ENCODE results near the gene EXOSC1. TPM values are rescaled to one million over a fixed set of nuclear protein-coding genes. Genes with fewer than 3 reads are reported as not detected.

EXOSC1 gene
- polyA plus RNA-seq, 1 donor from 2014 or later, result 33.5 TPM

DNA sequence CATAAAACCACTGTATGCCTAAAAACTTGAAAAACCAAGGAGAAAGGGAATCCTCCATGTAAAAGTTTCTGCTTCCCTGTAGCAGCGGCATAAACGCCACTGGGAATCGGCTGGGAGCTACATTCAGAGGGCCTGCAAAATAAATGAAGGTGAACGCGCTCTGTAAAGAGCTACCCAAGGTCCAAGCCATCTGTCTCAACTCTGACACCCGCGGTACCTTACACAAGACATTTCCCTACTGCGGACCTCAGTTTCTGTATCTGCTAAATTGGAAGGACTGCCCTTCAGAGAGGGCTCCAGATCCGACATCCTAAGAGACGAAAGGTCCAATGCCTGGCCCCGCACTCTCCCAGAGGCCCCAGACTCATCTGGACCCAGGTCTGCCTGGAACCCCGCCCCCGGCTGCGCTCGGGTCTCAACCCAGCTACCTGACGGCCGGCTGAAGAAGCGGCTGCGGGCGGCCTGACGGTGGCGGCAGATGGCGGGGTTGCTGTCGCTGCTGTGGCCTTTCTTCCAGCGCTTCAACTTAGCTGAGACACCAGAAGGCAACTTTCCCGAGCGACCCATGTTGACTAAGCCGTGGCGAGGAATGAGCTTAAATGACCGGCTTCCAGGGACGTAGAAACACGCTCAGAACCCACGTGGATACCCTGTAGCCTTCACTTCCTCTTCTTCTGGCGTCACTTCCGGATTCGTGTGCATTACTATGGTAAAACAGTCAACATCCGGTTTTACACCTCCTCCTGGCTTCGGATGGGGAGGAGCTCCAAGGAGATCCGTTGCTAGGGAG is 44.9 kb downstream of the EXOSC1 start, which contains the start of gene RRP12:
Gene RRP12 (minus strand): TSS at position 676 of the 790 bp plus-strand sequence. CDS start 109 bp downstream, at position 567.
- no peaks in the 10 kb centered on the region for H3K9me3 ChIP-seq (ENCODE audit: low read length)
- no peaks in the 10 kb centered on the region for H4K20me1 ChIP-seq (ENCODE audit: insufficient read depth)
- no peaks in the 10 kb centered on the region for H3K36me3 ChIP-seq (ENCODE audit: insufficient read depth, low read length)
- peak within 1 kb of the TSS; percentile 87 for H3K4me3 ChIP-seq (ENCODE audit: low read length)
- H3K27ac ChIP-seq (ENCODE audit: low read length), result peak within 1 kb of the TSS; percentile 56
- peak within 1 kb of the TSS; percentile 83 for H3K4me2 ChIP-seq (ENCODE audit: low read length)
- TF ChIP-seq TAF1 (IDR thresholded peaks at IDR 0.05; ENCODE audit: low read depth) (peak; percentile 40), EP300 (conservative IDR thresholded peaks at IDR 0.05; ENCODE audit: poor library complexity, severe bottlenecking) (peak; percentile 59), EZH2 (IDR thresholded peaks at IDR 0.05; ENCODE audit: borderline replicate concordance, insufficient read depth, low read length, poor library complexity, severe bottlenecking) (no peak), SMC3 (conservative IDR thresholded peaks at IDR 0.05; ENCODE audit: poor library complexity) (peak; percentile 70), MXI1 (conservative IDR thresholded peaks at IDR 0.05; ENCODE audit: poor library complexity, severe bottlenecking) (peak; percentile 100), RAD21 (conservative IDR thresholded peaks at IDR 0.05) (peak; percentile 62), POLR2AphosphoS5 (IDR thresholded peaks at IDR 0.05) (peak; percentile 66)
- TF ChIP-seq, protein P1, sequence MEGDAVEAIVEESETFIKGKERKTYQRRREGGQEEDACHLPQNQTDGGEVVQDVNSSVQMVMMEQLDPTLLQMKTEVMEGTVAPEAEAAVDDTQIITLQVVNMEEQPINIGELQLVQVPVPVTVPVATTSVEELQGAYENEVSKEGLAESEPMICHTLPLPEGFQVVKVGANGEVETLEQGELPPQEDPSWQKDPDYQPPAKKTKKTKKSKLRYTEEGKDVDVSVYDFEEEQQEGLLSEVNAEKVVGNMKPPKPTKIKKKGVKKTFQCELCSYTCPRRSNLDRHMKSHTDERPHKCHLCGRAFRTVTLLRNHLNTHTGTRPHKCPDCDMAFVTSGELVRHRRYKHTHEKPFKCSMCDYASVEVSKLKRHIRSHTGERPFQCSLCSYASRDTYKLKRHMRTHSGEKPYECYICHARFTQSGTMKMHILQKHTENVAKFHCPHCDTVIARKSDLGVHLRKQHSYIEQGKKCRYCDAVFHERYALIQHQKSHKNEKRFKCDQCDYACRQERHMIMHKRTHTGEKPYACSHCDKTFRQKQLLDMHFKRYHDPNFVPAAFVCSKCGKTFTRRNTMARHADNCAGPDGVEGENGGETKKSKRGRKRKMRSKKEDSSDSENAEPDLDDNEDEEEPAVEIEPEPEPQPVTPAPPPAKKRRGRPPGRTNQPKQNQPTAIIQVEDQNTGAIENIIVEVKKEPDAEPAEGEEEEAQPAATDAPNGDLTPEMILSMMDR (IDR thresholded peaks at IDR 0.05; ENCODE audit: poor library complexity, severe bottlenecking), result peak; percentile 58
- TF ChIP-seq, protein P2, sequence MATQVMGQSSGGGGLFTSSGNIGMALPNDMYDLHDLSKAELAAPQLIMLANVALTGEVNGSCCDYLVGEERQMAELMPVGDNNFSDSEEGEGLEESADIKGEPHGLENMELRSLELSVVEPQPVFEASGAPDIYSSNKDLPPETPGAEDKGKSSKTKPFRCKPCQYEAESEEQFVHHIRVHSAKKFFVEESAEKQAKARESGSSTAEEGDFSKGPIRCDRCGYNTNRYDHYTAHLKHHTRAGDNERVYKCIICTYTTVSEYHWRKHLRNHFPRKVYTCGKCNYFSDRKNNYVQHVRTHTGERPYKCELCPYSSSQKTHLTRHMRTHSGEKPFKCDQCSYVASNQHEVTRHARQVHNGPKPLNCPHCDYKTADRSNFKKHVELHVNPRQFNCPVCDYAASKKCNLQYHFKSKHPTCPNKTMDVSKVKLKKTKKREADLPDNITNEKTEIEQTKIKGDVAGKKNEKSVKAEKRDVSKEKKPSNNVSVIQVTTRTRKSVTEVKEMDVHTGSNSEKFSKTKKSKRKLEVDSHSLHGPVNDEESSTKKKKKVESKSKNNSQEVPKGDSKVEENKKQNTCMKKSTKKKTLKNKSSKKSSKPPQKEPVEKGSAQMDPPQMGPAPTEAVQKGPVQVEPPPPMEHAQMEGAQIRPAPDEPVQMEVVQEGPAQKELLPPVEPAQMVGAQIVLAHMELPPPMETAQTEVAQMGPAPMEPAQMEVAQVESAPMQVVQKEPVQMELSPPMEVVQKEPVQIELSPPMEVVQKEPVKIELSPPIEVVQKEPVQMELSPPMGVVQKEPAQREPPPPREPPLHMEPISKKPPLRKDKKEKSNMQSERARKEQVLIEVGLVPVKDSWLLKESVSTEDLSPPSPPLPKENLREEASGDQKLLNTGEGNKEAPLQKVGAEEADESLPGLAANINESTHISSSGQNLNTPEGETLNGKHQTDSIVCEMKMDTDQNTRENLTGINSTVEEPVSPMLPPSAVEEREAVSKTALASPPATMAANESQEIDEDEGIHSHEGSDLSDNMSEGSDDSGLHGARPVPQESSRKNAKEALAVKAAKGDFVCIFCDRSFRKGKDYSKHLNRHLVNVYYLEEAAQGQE (IDR thresholded peaks at IDR 0.05; ENCODE audit: borderline replicate concordance), result peak; percentile 68
- H3K27me3 ChIP-seq (ENCODE audit: insufficient read depth, low read depth, low read length), result no peaks in the 10 kb centered on the region
- peak within 1 kb of the TSS; percentile 37 for H2AFZ ChIP-seq (ENCODE audit: low read depth, low read length)
- no peaks in the 10 kb centered on the region for H3F3A ChIP-seq (ENCODE audit: insufficient read depth, low read length, poor library complexity, severe bottlenecking)
- no peaks in the 10 kb centered on the region for H3K79me2 ChIP-seq (replicated peaks; ENCODE audit: insufficient read depth, low read length)
- peak within 1 kb of the TSS; percentile 61 for H3K9ac ChIP-seq (ENCODE audit: low read length)
- no peaks in the 10 kb centered on the region for H3K9me2 ChIP-seq (ENCODE audit: insufficient read depth, low read length)

DNA sequence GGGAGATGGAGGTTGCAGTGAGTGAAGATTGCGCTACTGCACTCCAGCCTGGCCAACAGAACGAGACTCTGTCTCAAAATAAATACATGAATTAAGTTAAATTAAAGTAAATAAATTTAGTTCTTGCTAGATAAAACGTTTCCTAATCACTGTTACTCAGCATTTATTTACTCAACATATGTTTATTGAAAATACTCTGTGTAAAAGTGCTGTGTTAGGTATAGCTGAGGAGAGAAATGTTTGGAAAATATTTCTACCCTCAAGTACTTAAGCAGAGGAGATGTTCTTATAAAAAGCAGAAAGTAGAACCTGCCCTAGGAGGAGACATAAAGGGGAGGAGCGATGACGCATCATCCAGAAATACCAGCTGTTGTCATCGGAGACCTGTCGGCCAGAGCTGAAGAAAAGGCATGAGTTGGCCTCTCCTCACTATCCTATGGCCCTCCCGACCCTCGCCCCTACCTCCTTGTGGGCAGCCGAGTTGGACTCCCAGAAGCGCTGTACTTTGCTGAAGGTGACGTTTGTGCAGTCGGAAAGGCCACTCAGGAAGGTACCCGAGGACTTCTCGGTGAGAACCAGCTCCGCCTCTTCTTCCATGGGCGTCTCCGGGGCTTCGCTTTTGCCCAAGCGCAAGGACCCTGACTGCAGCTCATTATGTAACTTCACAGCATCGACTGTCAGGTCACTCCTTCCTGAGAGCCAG is 45.8 kb downstream of the EXOSC1 start:
- Histone ChIP-seq H3F3A (ENCODE audit: insufficient read depth, low read length, poor library complexity, severe bottlenecking) (no peaks in the 10 kb centered on the region), H3K9ac (ENCODE audit: low read length) (peak overlapping the region; percentile 61), H4K20me1 (ENCODE audit: insufficient read depth) (no peaks in the 10 kb centered on the region), H3K9me2 (ENCODE audit: insufficient read depth, low read length) (no peaks in the 10 kb centered on the region), H3K27me3 (ENCODE audit: insufficient read depth, low read depth, low read length) (no peaks in the 10 kb centered on the region), H3K79me2 (replicated peaks; ENCODE audit: insufficient read depth, low read length) (no peaks in the 10 kb centered on the region), H3K9me3 (ENCODE audit: low read length) (no peaks in the 10 kb centered on the region), H3K4me2 (ENCODE audit: low read length) (peak overlapping the region; percentile 83), H3K36me3 (ENCODE audit: insufficient read depth, low read length) (no peaks in the 10 kb centered on the region), H2AFZ (ENCODE audit: low read depth, low read length) (no peak overlapping the region), H3K27ac (ENCODE audit: low read length) (no peak overlapping the region), H3K4me3 (ENCODE audit: low read length) (peak overlapping the region; percentile 87)
- TF ChIP-seq, protein P1 (IDR thresholded peaks at IDR 0.05; ENCODE audit: poor library complexity, severe bottlenecking), result no peak
- TF ChIP-seq MXI1 (conservative IDR thresholded peaks at IDR 0.05; ENCODE audit: poor library complexity, severe bottlenecking) (no peak), EP300 (conservative IDR thresholded peaks at IDR 0.05; ENCODE audit: poor library complexity, severe bottlenecking) (no peak), RAD21 (conservative IDR thresholded peaks at IDR 0.05) (no peak)
